ENCODE measurements around the gene BEST3.

- TF ChIP-seq POLR2A (IDR thresholded peaks at IDR 0.05) (no peak), CTCF (IDR thresholded peaks at IDR 0.05) (no peak)
Observed at GRCh38 chr12:69620077-69620476, 79.0 kb downstream of the BEST3 start.

Data from testis (tissue), 2 donors.